HL-60/S4 treated with phorbol 12-myristate 13-acetate at 8.2 ng/mL for 4 days and 3 days (cell line): ENCODE results near the gene MYO1F.
"Not testable (repeated sequence)": the region's sequence is repeated elsewhere in the genome, so short reads cannot be mapped to it uniquely, and the experiment has no call there.

Experiments
- in situ Hi-C: fragments of 300-500 bp; cut with MboI; formaldehyde crosslinking; loops from 2 replicates; pipeline ENCODE4 v1.15.0; 2022; ENCODE audit warnings: low sequenced_read_pairs

MYO1F gene

GRCh38 chr19:8526345-8527091 lies 50.7 kb downstream of the MYO1F start:
- in situ Hi-C loops, result no loop called here

GRCh38 chr19:8525401-8525684 lies 51.9 kb downstream of the MYO1F start:
- in situ Hi-C loops, result no loop called here

GRCh38 chr19:8519388-8519787 lies 57.9 kb downstream of the MYO1F start:
- in situ Hi-C loops, result no loop called here

GRCh38 chr19:8518536-8518935 lies 58.7 kb downstream of the MYO1F start:
- in situ Hi-C loops, result no loop called here

GRCh38 chr19:8517551-8518442 lies 59.4 kb downstream of the MYO1F start:
- in situ Hi-C loops, result no loop called here

- in situ Hi-C loops, result no loop called here
Measured at GRCh38 chr19:8515317-8515716, 61.9 kb downstream of the MYO1F start.

- in situ Hi-C loops, result not testable (repeated sequence)
Measured at GRCh38 chr19:8514505-8515009, 62.7 kb downstream of the MYO1F start.

- in situ Hi-C loops, result no loop called here
Measured at GRCh38 chr19:8513687-8514504, 63.3 kb downstream of the MYO1F start, which contains the start of gene ZNF414. Gene ZNF414 (minus strand): TSS chr19:8514167. CDS start chr19:8514046, 121 bp downstream.

GRCh38 chr19:8513036-8513686 lies 64.1 kb downstream of the MYO1F start:
- in situ Hi-C loops, result no loop called here

- in situ Hi-C loops, result no loop called here
Measured at GRCh38 chr19:8512115-8512967, 64.9 kb downstream of the MYO1F start.

GRCh38 chr19:8511573-8512101 lies 65.6 kb downstream of the MYO1F start:
- in situ Hi-C loops, result no loop called here

- in situ Hi-C loops, result no loop called here
Measured at GRCh38 chr19:8510589-8511115, 66.6 kb downstream of the MYO1F start.

- in situ Hi-C loops, result no loop called here
Measured at GRCh38 chr19:8506402-8506957, 70.8 kb downstream of the MYO1F start.

GRCh38 chr19:8505680-8506401 lies 71.4 kb downstream of the MYO1F start:
- in situ Hi-C loops, result no loop called here

- in situ Hi-C loops, result no loop called here
Measured at GRCh38 chr19:8504919-8505318, 72.3 kb downstream of the MYO1F start.

GRCh38 chr19:8504171-8504570 lies 73.1 kb downstream of the MYO1F start:
- in situ Hi-C loops, result no loop called here

- in situ Hi-C loops, result no loop called here
Measured at GRCh38 chr19:8503510-8503909, 73.7 kb downstream of the MYO1F start.

GRCh38 chr19:8501981-8502380 lies 75.3 kb downstream of the MYO1F start:
- in situ Hi-C loops, result no loop called here
